ENCODE results near the gene DALRD3.

Gene DALRD3

GRCh38 chr3:49028673-49029562 lies 10.5 kb upstream of the DALRD3 start, which contains the start of gene IMPDH2 (continued):
- TF ChIP-seq ZNF10 (tag by site-specific recombination; IDR thresholded peaks at IDR 0.05) (0 out of 2 replicates have a peak, but pooled peaks have one; percentile 13), ZNF701 (tag by site-specific recombination; IDR thresholded peaks at IDR 0.05) (no peak), ZIC2 (tag by site-specific recombination; IDR thresholded peaks at IDR 0.05) (no peak), ZNF48 (tag by site-specific recombination; IDR thresholded peaks at IDR 0.05) (0 out of 2 replicates have a peak, but pooled peaks have one; percentile 67), ZNF23 (tag by site-specific recombination; IDR thresholded peaks at IDR 0.05; ENCODE audit: borderline replicate concordance) (no peak), ZNF548 (tag by site-specific recombination; IDR thresholded peaks at IDR 0.05) (no peak), ZNF544 (tag by site-specific recombination; IDR thresholded peaks at IDR 0.05) (no peak), GLI2 (tag by site-specific recombination; IDR thresholded peaks at IDR 0.05; ENCODE audit: borderline replicate concordance, low read depth) (no peak), IKZF3 (tag by site-specific recombination; IDR thresholded peaks at IDR 0.05) (no peak), PRDM10 (tag by site-specific recombination; IDR thresholded peaks at IDR 0.05) (peak; percentile 70), ZNF202 (tag by site-specific recombination; IDR thresholded peaks at IDR 0.05; ENCODE audit: borderline replicate concordance) (no peak), ZNF707 (tag by site-specific recombination; IDR thresholded peaks at IDR 0.05) (no peak), GLI4 (tag by site-specific recombination; IDR thresholded peaks at IDR 0.05) (no peak), ZNF658 (tag by site-specific recombination; IDR thresholded peaks at IDR 0.05) (no peak), SCRT2 (tag by site-specific recombination; IDR thresholded peaks at IDR 0.05) (no peak), ZNF626 (tag by site-specific recombination; IDR thresholded peaks at IDR 0.05) (no peak), ZNF18 (tag by site-specific recombination; IDR thresholded peaks at IDR 0.05) (no peak), ZNF501 (tag by site-specific recombination; IDR thresholded peaks at IDR 0.05) (peak; percentile 96), ZBTB21 (tag by site-specific recombination; IDR thresholded peaks at IDR 0.05) (peak; percentile 96), ZNF792 (tag by site-specific recombination; IDR thresholded peaks at IDR 0.05) (no peak), ZNF239 (tag by site-specific recombination; IDR thresholded peaks at IDR 0.05) (0 out of 2 replicates have a peak, but pooled peaks have one; percentile 35), ZNF645 (tag by site-specific recombination; IDR thresholded peaks at IDR 0.05) (no peak), ZNF596 (tag by site-specific recombination; IDR thresholded peaks at IDR 0.05) (no peak), ZXDB (tag by site-specific recombination; IDR thresholded peaks at IDR 0.05) (peak; percentile 77), ZNF37A (tag by site-specific recombination; IDR thresholded peaks at IDR 0.05) (no peak), ZNF558 (tag by site-specific recombination; IDR thresholded peaks at IDR 0.05) (no peak), ZNF19 (tag by site-specific recombination; IDR thresholded peaks at IDR 0.05; ENCODE audit: low read depth) (no peak), EGR2 (tag by site-specific recombination; IDR thresholded peaks at IDR 0.05; ENCODE audit: low read depth) (peak; percentile 66), ZNF24 (tag by site-specific recombination; IDR thresholded peaks at IDR 0.05) (peak; percentile 56; the same call in 1 of the 2 replicates), ZNF221 (tag by site-specific recombination; IDR thresholded peaks at IDR 0.05; ENCODE audit: borderline replicate concordance) (no peak), ZNF155 (tag by site-specific recombination; IDR thresholded peaks at IDR 0.05) (no peak), ZNF274 (IDR thresholded peaks at IDR 0.05; ENCODE audit: low read length) (no peak), ZNF274 (tag by site-specific recombination; IDR thresholded peaks at IDR 0.05; ENCODE audit: borderline replicate concordance) (no peak), ZEB2 (tag by site-specific recombination; IDR thresholded peaks at IDR 0.05) (no peak; the same call in 1 of the 2 replicates), ZNF354C (tag by site-specific recombination; IDR thresholded peaks at IDR 0.05; ENCODE audit: borderline replicate concordance, low read depth) (no peak), ZNF175 (tag by site-specific recombination; IDR thresholded peaks at IDR 0.05) (no peak)

Data from HEK293 (cell line).